ENCODE results near the gene CENPE. TPM values are rescaled to one million over a fixed set of nuclear protein-coding genes. Genes with fewer than 3 reads are reported as not detected.

Gene CENPE
- total RNA-seq, 4 donors from 2014 or later, result 0.26 to 15.2 (median 0.64) TPM; not detected in 1

- Histone ChIP-seq H3K4me3 (no peak overlapping the region), H3K4me1 (no peaks in the 10 kb centered on the region), H3K27ac (no peak overlapping the region), H3K36me3 (no peaks in the 10 kb centered on the region), H3K9me3 (no peaks in the 10 kb centered on the region), H3K27me3 (no peaks in the 10 kb centered on the region)
- intact Hi-C loops (cut with DNase I; ENCODE audit: low total_unique reads), result no loop called here
- DNase-seq, result no peak
- TF ChIP-seq POLR2A (IDR thresholded peaks at IDR 0.05) (no peak), CTCF (IDR thresholded peaks at IDR 0.05) (no peak)
Observed at GRCh38 chr4:103204111-103204510, 6.0 kb upstream of the CENPE start.

GRCh38 chr4:103201724-103202123 is 3.6 kb upstream of the CENPE start:
- Histone ChIP-seq H3K9me3 (no peaks in the 10 kb centered on the region), H3K36me3 (no peaks in the 10 kb centered on the region), H3K4me1 (no peaks in the 10 kb centered on the region), H3K27me3 (no peaks in the 10 kb centered on the region), H3K27ac (no peak overlapping the region), H3K4me3 (no peak overlapping the region)
- no peak for TF ChIP-seq POLR2A (IDR thresholded peaks at IDR 0.05)
- TF ChIP-seq CTCF (IDR thresholded peaks at IDR 0.05), result no peak
- intact Hi-C loops (cut with DNase I; ENCODE audit: low total_unique reads), result no loop called here
- no peak for DNase-seq

- TF ChIP-seq CTCF (IDR thresholded peaks at IDR 0.05) (no peak), POLR2A (IDR thresholded peaks at IDR 0.05) (no peak)
- Histone ChIP-seq H3K9me3 (no peaks in the 10 kb centered on the region), H3K4me1 (no peaks in the 10 kb centered on the region), H3K36me3 (no peaks in the 10 kb centered on the region), H3K27me3 (no peaks in the 10 kb centered on the region), H3K27ac (no peak overlapping the region), H3K4me3 (no peak overlapping the region)
- intact Hi-C loops (cut with DNase I; ENCODE audit: low total_unique reads), result no loop called here
- no peak for DNase-seq
Observed at GRCh38 chr4:103201253-103201652, 3.1 kb upstream of the CENPE start.

- intact Hi-C loops (cut with DNase I; ENCODE audit: low total_unique reads), result no loop called here
- no peak for DNase-seq
Observed at GRCh38 chr4:103199009-103199408, 866 bp upstream of the CENPE start.

GRCh38 chr4:103197765-103198110 is 405 bp downstream of the CENPE start:
- DNase-seq, result no peak

More at GRCh38 chr4:103199009-103199408, 866 bp upstream of the CENPE start:
- Histone ChIP-seq H3K27ac (peak overlapping the region in 1 of 2 donors; percentile 71), H3K4me1 (no peaks in the 10 kb centered on the region), H3K27me3 (no peaks in the 10 kb centered on the region), H3K4me3 (peak overlapping the region; percentile 60 to 67), H3K36me3 (no peaks in the 10 kb centered on the region), H3K9me3 (no peaks in the 10 kb centered on the region)
- no peak for TF ChIP-seq POLR2A (IDR thresholded peaks at IDR 0.05)
- no peak for TF ChIP-seq CTCF (IDR thresholded peaks at IDR 0.05)

More at GRCh38 chr4:103197765-103198110, 405 bp downstream of the CENPE start:
- Histone ChIP-seq H3K9me3 (no peaks in the 10 kb centered on the region), H3K4me1 (no peaks in the 10 kb centered on the region), H3K27me3 (no peaks in the 10 kb centered on the region), H3K4me3 (peak overlapping the region; percentile 60 to 67), H3K36me3 (no peaks in the 10 kb centered on the region), H3K27ac (peak overlapping the region in 1 of 2 donors; percentile 71)
- intact Hi-C loops (cut with DNase I; ENCODE audit: low total_unique reads), result no loop called here
- TF ChIP-seq POLR2A (IDR thresholded peaks at IDR 0.05) (no peak), CTCF (IDR thresholded peaks at IDR 0.05) (no peak)

Data from uterus (tissue), 4 donors.